ENCODE results near the gene AMOTL2.

DNA sequence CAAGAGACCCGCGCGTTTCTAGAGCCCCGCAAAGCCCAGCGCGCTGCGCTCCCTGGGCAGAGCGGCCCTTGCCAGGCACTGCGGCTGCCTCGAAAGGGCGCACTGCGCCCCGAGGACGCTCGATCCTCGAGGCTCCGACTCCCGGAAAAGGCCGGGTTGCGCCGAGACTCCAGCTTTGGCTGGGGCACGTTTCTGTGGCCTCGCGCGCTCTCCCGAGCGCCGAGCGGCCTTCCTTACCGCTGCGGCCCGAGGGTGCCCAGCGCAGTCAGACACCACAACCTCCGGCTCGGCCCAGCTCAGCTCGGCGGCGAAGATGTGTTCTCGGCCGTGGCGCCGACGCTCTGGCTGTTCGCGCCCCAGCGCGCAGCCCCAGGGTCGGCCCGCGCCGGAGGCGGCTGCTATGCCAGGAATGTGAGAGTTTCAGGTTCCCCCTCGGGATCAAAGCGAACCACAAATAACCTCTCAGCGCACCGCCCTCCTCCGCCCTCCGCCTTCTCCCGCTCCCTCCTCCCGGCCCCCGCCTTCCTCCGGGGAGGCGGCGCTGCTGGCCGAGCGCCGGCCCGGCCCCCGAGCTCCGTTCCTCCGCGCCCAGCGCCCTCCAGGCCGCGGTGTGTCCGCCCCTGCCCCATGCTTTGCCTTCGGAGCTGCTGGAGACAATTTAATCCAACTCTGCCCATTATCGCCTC is at the start of gene AMOTL2:
- TF ChIP-seq, protein P1, sequence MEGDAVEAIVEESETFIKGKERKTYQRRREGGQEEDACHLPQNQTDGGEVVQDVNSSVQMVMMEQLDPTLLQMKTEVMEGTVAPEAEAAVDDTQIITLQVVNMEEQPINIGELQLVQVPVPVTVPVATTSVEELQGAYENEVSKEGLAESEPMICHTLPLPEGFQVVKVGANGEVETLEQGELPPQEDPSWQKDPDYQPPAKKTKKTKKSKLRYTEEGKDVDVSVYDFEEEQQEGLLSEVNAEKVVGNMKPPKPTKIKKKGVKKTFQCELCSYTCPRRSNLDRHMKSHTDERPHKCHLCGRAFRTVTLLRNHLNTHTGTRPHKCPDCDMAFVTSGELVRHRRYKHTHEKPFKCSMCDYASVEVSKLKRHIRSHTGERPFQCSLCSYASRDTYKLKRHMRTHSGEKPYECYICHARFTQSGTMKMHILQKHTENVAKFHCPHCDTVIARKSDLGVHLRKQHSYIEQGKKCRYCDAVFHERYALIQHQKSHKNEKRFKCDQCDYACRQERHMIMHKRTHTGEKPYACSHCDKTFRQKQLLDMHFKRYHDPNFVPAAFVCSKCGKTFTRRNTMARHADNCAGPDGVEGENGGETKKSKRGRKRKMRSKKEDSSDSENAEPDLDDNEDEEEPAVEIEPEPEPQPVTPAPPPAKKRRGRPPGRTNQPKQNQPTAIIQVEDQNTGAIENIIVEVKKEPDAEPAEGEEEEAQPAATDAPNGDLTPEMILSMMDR (IDR thresholded peaks at IDR 0.05) = no peak
- peak; percentile 97 for TF ChIP-seq SIN3A (IDR thresholded peaks at IDR 0.05; ENCODE audit: borderline replicate concordance, insufficient read depth, low read depth, low read length)
- TF ChIP-seq, protein P2, sequence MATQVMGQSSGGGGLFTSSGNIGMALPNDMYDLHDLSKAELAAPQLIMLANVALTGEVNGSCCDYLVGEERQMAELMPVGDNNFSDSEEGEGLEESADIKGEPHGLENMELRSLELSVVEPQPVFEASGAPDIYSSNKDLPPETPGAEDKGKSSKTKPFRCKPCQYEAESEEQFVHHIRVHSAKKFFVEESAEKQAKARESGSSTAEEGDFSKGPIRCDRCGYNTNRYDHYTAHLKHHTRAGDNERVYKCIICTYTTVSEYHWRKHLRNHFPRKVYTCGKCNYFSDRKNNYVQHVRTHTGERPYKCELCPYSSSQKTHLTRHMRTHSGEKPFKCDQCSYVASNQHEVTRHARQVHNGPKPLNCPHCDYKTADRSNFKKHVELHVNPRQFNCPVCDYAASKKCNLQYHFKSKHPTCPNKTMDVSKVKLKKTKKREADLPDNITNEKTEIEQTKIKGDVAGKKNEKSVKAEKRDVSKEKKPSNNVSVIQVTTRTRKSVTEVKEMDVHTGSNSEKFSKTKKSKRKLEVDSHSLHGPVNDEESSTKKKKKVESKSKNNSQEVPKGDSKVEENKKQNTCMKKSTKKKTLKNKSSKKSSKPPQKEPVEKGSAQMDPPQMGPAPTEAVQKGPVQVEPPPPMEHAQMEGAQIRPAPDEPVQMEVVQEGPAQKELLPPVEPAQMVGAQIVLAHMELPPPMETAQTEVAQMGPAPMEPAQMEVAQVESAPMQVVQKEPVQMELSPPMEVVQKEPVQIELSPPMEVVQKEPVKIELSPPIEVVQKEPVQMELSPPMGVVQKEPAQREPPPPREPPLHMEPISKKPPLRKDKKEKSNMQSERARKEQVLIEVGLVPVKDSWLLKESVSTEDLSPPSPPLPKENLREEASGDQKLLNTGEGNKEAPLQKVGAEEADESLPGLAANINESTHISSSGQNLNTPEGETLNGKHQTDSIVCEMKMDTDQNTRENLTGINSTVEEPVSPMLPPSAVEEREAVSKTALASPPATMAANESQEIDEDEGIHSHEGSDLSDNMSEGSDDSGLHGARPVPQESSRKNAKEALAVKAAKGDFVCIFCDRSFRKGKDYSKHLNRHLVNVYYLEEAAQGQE (IDR thresholded peaks at IDR 0.05; ENCODE audit: insufficient read depth in 1 of 2, low read depth in 2 of 2, low read length in 1 of 2) = peak; percentile 3 to 66; a peak in 2 of 4 replicates

Data from Panc1 (cell line).